Naive thymus-derived CD4-positive, alpha-beta T cell (primary cell): ENCODE measurements around the gene FIZ1. TPM values are rescaled to one million over a fixed set of nuclear protein-coding genes. Genes with fewer than 3 reads are reported as not detected.

ENCODE experiments used
- ATAC-seq: fragments of 150-1000 bp; cut with Tn5 transposase; 2 replicates; pipeline ENCODE4 v1.10.0; 2021; ENCODE audit warnings: mild to moderate bottlenecking, moderate library complexity
- CTCF ChIA-PET: fragments of 350-600 bp; sonication (Branson Sonifier 250); formaldehyde crosslinking; loops from one replicate; lab custom pipeline; 2021; ENCODE audit warnings: antibody characterized with exemption; lab: Charles Lee
- POLR2A ChIA-PET: fragments of 350-600 bp; sonication (Branson Sonifier 250); formaldehyde crosslinking; loops from one replicate; lab custom pipeline; 2021; ENCODE audit warnings: antibody characterized with exemption, inconsistent platforms; lab: Charles Lee
- DNase-seq, 9 donors: peaks; one replicate each; pipeline versions ENCODE4 v3.0.0 to v3.0.0-alpha.2; 2020 to 2022; ENCODE audit warnings: mixed read lengths in 1 of 9
- H3K27ac ChIP-seq: one replicate; pipeline ENCODE4 v1.7.0; 2013; ENCODE audit warnings: mild to moderate bottlenecking, low read depth, low read length, moderate library complexity
- H3K27me3 ChIP-seq, 2 donors: one replicate each; pipeline ENCODE4 v1.7.0; 2013; ENCODE audit warnings: low read length in 2 of 2, mild to moderate bottlenecking in 2 of 2, moderate library complexity in 2 of 2; ENCODE audit not compliant: control insufficient read depth in 2 of 2, insufficient read depth in 2 of 2
- H3K36me3 ChIP-seq, 3 experiments: 1 replicate in 2 of 3; 2 replicates in 1 of 3; pipeline ENCODE4 v1.7.0; 2013; ENCODE audit warnings: low read length in 3 of 3, mild to moderate bottlenecking in 3 of 3, moderate library complexity in 1 of 3; ENCODE audit not compliant: insufficient read depth in 3 of 3, control insufficient read depth in 2 of 3
- H3K4me1 ChIP-seq, 2 donors: one replicate each; pipeline ENCODE4 v1.7.0; 2013; ENCODE audit warnings: low read length in 2 of 2, mild to moderate bottlenecking in 2 of 2, moderate library complexity in 1 of 2; ENCODE audit not compliant: control insufficient read depth in 2 of 2, insufficient read depth in 2 of 2
- H3K4me3 ChIP-seq: 2 replicates; pipeline ENCODE4 v1.7.0; 2013; ENCODE audit warnings: mild to moderate bottlenecking, low read length
- H3K9me3 ChIP-seq, 3 experiments: 1 replicate in 2 of 3; 2 replicates in 1 of 3; pipeline ENCODE4 v1.7.0; 2013; ENCODE audit warnings: low read length in 3 of 3; ENCODE audit not compliant: control insufficient read depth in 2 of 3
- H3K27ac Mint-ChIP-seq, 9 donors: one replicate each; pipeline ENCODE4 v1.8.0; 2020 to 2022; ENCODE audit warnings: mixed read lengths in 9 of 9, mild to moderate bottlenecking in 8 of 9, moderate library complexity in 5 of 9, inconsistent platforms in 2 of 9
- H3K27me3 Mint-ChIP-seq, 5 donors: one replicate each; pipeline ENCODE4 v1.8.0; 2021 to 2022; ENCODE audit warnings: mixed read lengths in 5 of 5, mild to moderate bottlenecking in 1 of 5
- H3K36me3 Mint-ChIP-seq, 5 donors: one replicate each; pipeline ENCODE4 v1.8.0; 2020 to 2022; ENCODE audit warnings: mixed read lengths in 5 of 5, mild to moderate bottlenecking in 3 of 5, inconsistent platforms in 1 of 5
- H3K4me1 Mint-ChIP-seq, 7 donors: one replicate each; pipeline ENCODE4 v1.8.0; 2020 to 2022; ENCODE audit warnings: mixed read lengths in 7 of 7, mild to moderate bottlenecking in 3 of 7, inconsistent platforms in 1 of 7
- H3K4me3 Mint-ChIP-seq, 10 donors: one replicate each; pipeline ENCODE4 v1.8.0; 2020 to 2022; ENCODE audit warnings: mild to moderate bottlenecking in 10 of 10, mixed read lengths in 10 of 10, moderate library complexity in 6 of 10, inconsistent platforms in 2 of 10
- H3K9me3 Mint-ChIP-seq, 11 donors: one replicate each; pipeline ENCODE4 v1.8.0; 2020 to 2022; ENCODE audit warnings: mixed read lengths in 11 of 11, mild to moderate bottlenecking in 4 of 11, inconsistent platforms in 1 of 11, moderate library complexity in 1 of 11
- intact Hi-C, 2 donors: fragments of 100-400 bp; cut with micrococcal nuclease; formaldehyde crosslinking; loops; one replicate each; pipeline ENCODE4 v1.15.1; 2023
- polyA plus RNA-seq, 2 donors: library from polyadenylated mRNA; unstranded; fragments of 300-500 nt; fragmentation: Illumina TruSeq; gene quantifications; one replicate each; pipeline ENCODE4 v1.2.3, GENCODE V29; 2021
- total RNA-seq, 6 experiments: library from RNA in 5 of 6; stranded (reverse) in 5 of 6; gene quantifications; 1 replicate in 5 of 6; 2 replicates in 1 of 6; pipeline ENCODE4 v1.2.3 and lab custom pipeline; 2021 to 2026

The FIZ1 gene
- total and polyA plus RNA-seq, 7 experiments from 2014 or later = 3.3 to 32.0 (median 10.6) TPM

GRCh38 chr19:55641426-55642152 lies 42.3 kb upstream of the FIZ1 start:
- POLR2A ChIA-PET = interaction anchor here (0.6 to 9.2 kb wide), 13 partner anchors 6 to 385 kb away, joined by 3 to 154 read pairs (median 8); partner anchors contain the start of genes FIZ1, U2AF2, ZNF524 and ZNF784
- H3K4me1 ChIP-seq = peaks cover 27 to 30% of the 10 kb centered on the region in 2 donors
- peak overlapping the region; percentile 80 for H3K27ac ChIP-seq
- H3K9me3 ChIP-seq = no peaks in the 10 kb centered on the region
- peak overlapping the region; percentile 83 to 97 (median 93) for H3K4me3 Mint-ChIP-seq
- CTCF ChIA-PET = interaction anchor here (0.6 to 1.6 kb wide), 3 partner anchors 15 to 382 kb away, joined by 4 to 6 read pairs (median 5); no protein-coding TSS in a partner anchor
- peak overlapping the region; percentile 81 to 95 (median 91) for H3K27ac Mint-ChIP-seq
- intact Hi-C loops = loop anchor here (1.0 to 2.0 kb wide), 3 partner anchors 42 to 383 kb away; partner anchors contain the start of genes FIZ1 (in 1 of the 2), PPP6R1 (in 1 of the 2) and ZNF579 (in 1 of the 2)
- no peaks in the 10 kb centered on the region for H3K27me3 Mint-ChIP-seq
- ATAC-seq = no peak
- peaks cover 0 to 14% (median 0%) of the 10 kb centered on the region in 3 experiments for H3K36me3 ChIP-seq
- DNase-seq = peak in 7 of 9 donors; percentile 22 to 48 (median 41)
- H3K27me3 ChIP-seq = no peaks in the 10 kb centered on the region
- H3K4me3 ChIP-seq = peak overlapping the region; percentile 80
- H3K4me1 Mint-ChIP-seq = peaks cover 30 to 74% (median 60%) of the 10 kb centered on the region in 7 donors
- H3K9me3 Mint-ChIP-seq = peaks cover 0 to 3% (median 0%) of the 10 kb centered on the region in 11 donors
- peaks cover 0 to 23% (median 14%) of the 10 kb centered on the region in 5 donors for H3K36me3 Mint-ChIP-seq

- DNase-seq (peak; percentile 33 to 79 (median 46)), ATAC-seq (peak; percentile 39)
- H3K27ac ChIP-seq = peak within 1 kb of the TSS; percentile 80
- Mint-ChIP-seq H3K27me3 (no peaks in the 10 kb centered on the region), H3K4me1 (peaks cover 38 to 82% (median 68%) of the 10 kb centered on the region in 7 donors), H3K36me3 (peaks cover 0 to 31% (median 14%) of the 10 kb centered on the region in 5 donors), H3K9me3 (peaks cover 0 to 4% (median 0%) of the 10 kb centered on the region in 11 donors), H3K27ac (peak within 1 kb of the TSS; percentile 83 to 100 (median 91)), H3K4me3 (peak within 1 kb of the TSS; percentile 83 to 97 (median 93))
- intact Hi-C loops = loop anchor here (1.0 to 2.0 kb wide), 3 partner anchors 8 to 382 kb away; partner anchors contain the start of genes FIZ1 (in 1 of the 2) and PPP6R1 (in 1 of the 2)
- H3K9me3 ChIP-seq = no peaks in the 10 kb centered on the region
- no peaks in the 10 kb centered on the region for H3K27me3 ChIP-seq
- H3K36me3 ChIP-seq = peaks cover 0 to 14% (median 0%) of the 10 kb centered on the region in 3 experiments
- H3K4me3 ChIP-seq = peak within 1 kb of the TSS; percentile 80
- H3K4me1 ChIP-seq = peaks cover 35 to 38% of the 10 kb centered on the region in 2 donors
- ChIA-PET CTCF (interaction anchor here (0.9 to 1.5 kb wide), 4 partner anchors 9 to 162 kb away, joined by 3 to 5 read pairs (median 4); partner anchors contain the start of genes U2AF2 and ZNF865), POLR2A (interaction anchor here (1.0 to 9.5 kb wide), 6 partner anchors 5 to 165 kb away, joined by 5 to 154 read pairs (median 11); partner anchors contain the start of genes CCDC106, FIZ1, U2AF2 and ZNF524)
Measured at GRCh38 chr19:55640577-55641425, 41.5 kb upstream of the FIZ1 start, which contains the start of gene ZNF580. TSS of gene ZNF580 (plus strand) at chr19:55641002. CDS start at chr19:55642509, 1,507 bp downstream.

- peak; percentile 62 for ATAC-seq
- Mint-ChIP-seq H3K36me3 (peaks cover under 1 to 29% (median 14%) of the 10 kb centered on the region in 5 donors), H3K4me1 (peaks cover 44 to 82% (median 70%) of the 10 kb centered on the region in 7 donors), H3K27me3 (no peaks in the 10 kb centered on the region), H3K4me3 (peak overlapping the region; percentile 64 to 97 (median 78)), H3K9me3 (peaks cover 0 to 8% (median 0%) of the 10 kb centered on the region in 11 donors), H3K27ac (peak overlapping the region; percentile 75 to 100 (median 86))
- H3K4me1 ChIP-seq = peaks cover 41 to 43% of the 10 kb centered on the region in 2 donors
- H3K36me3 ChIP-seq = peaks cover 0 to 11% (median 0%) of the 10 kb centered on the region in 3 experiments
- peak; percentile 62 to 82 (median 74) for DNase-seq
- CTCF ChIA-PET = interaction anchor here (0.9 to 1.5 kb wide), 6 partner anchors 8 to 161 kb away, joined by 3 to 5 read pairs (median 4); partner anchors contain the start of genes U2AF2 and ZNF865
- H3K9me3 ChIP-seq = no peaks in the 10 kb centered on the region
- no peaks in the 10 kb centered on the region for H3K27me3 ChIP-seq
- intact Hi-C loops = loop anchor here (1.0 to 2.0 kb wide), 2 partner anchors 8 to 381 kb away; partner anchors contain the start of gene PPP6R1 (in 1 of the 2)
- H3K27ac ChIP-seq = peak overlapping the region; percentile 80
- POLR2A ChIA-PET = interaction anchor here (0.7 to 9.5 kb wide), 10 partner anchors 6 to 1503 kb away, joined by 3 to 154 read pairs (median 5); partner anchors contain the start of genes CCDC106, FIZ1, U2AF2 and ZNF524
- peak overlapping the region; percentile 57 for H3K4me3 ChIP-seq
Measured at GRCh38 chr19:55640043-55640576, 40.8 kb upstream of the FIZ1 start.

GRCh38 chr19:55638864-55639359 lies 39.6 kb upstream of the FIZ1 start:
- Mint-ChIP-seq H3K4me1 (peaks cover 49 to 81% (median 67%) of the 10 kb centered on the region in 7 donors), H3K4me3 (peak overlapping the region; percentile 44 to 80 (median 60)), H3K27ac (peak overlapping the region; percentile 25 to 100 (median 86)), H3K9me3 (peaks cover 0 to 8% (median 2%) of the 10 kb centered on the region in 11 donors), H3K36me3 (peaks cover 5 to 33% (median 18%) of the 10 kb centered on the region in 5 donors), H3K27me3 (no peaks in the 10 kb centered on the region)
- Histone ChIP-seq H3K27ac (peak overlapping the region; percentile 4), H3K36me3 (peaks cover 0 to 6% (median 0%) of the 10 kb centered on the region in 3 experiments), H3K4me3 (no peak overlapping the region), H3K27me3 (no peaks in the 10 kb centered on the region), H3K4me1 (peaks cover 33 to 36% of the 10 kb centered on the region in 2 donors), H3K9me3 (no peaks in the 10 kb centered on the region)
- intact Hi-C loops = loop anchor here in 1 of 2 donors (5.0 to 10.0 kb wide), 2 partner anchors 254 to 302 kb away; partner anchors contain the start of genes KMT5C, RPL28 and TMEM238
- ChIA-PET CTCF (interaction anchor here (0.6 to 1.4 kb wide), 5 partner anchors 10 to 487 kb away, joined by 3 to 4 read pairs (median 3); no protein-coding TSS in a partner anchor), POLR2A (interaction anchor here (1.0 to 9.5 kb wide), 9 partner anchors 7 to 1502 kb away, joined by 3 to 154 read pairs (median 4); partner anchors contain the start of genes CCDC106, FIZ1, U2AF2 and ZNF524)
- DNase-seq = peak in 7 of 9 donors; percentile 36 to 66 (median 54)
- ATAC-seq = peak; percentile 32

GRCh38 chr19:55637534-55637933 lies 38.2 kb upstream of the FIZ1 start:
- ATAC-seq (no peak), DNase-seq (no peak)
- Histone ChIP-seq H3K4me3 (no peak overlapping the region), H3K27ac (no peak overlapping the region), H3K36me3 (peaks cover 0 to 6% (median 0%) of the 10 kb centered on the region in 3 experiments), H3K27me3 (no peaks in the 10 kb centered on the region), H3K9me3 (no peaks in the 10 kb centered on the region), H3K4me1 (peaks cover 27 to 36% of the 10 kb centered on the region in 2 donors)
- POLR2A ChIA-PET = interaction anchor here (1.1 to 9.5 kb wide), 4 partner anchors 9 to 32 kb away, joined by 3 to 154 read pairs (median 54); partner anchors contain the start of genes CCDC106, U2AF2, ZNF581 and ZNF784
- Mint-ChIP-seq H3K4me3 (peak overlapping the region; percentile 2 to 100 (median 98)), H3K9me3 (peaks cover 0 to 10% (median 2%) of the 10 kb centered on the region in 11 donors), H3K27ac (peak overlapping the region; percentile 69 to 100 (median 100)), H3K27me3 (no peaks in the 10 kb centered on the region), H3K4me1 (peaks cover 44 to 74% (median 64%) of the 10 kb centered on the region in 7 donors), H3K36me3 (peaks cover 5 to 27% (median 18%) of the 10 kb centered on the region in 5 donors)
- intact Hi-C loops = loop anchor here in 1 of 2 donors (5.0 to 10.0 kb wide), 2 partner anchors 253 to 300 kb away; partner anchors contain the start of genes KMT5C, RPL28 and TMEM238
- CTCF ChIA-PET = interaction anchor here (0.6 to 1.2 kb wide), 3 partner anchors 11 to 136 kb away, joined by 3 to 6 read pairs (median 5); no protein-coding TSS in a partner anchor
